HEK293 (cell line): ENCODE measurements around the gene IRF1.

Source experiments
- CTCF ChIA-PET: fragments of 350-600 bp; formaldehyde crosslinking; extraction: SDS; loops from one replicate; lab custom pipeline; 2021; ENCODE audit warnings: antibody characterized with exemption; lab: Yijun Ruan, JAX
- POLR2A ChIA-PET: fragments of 300-600 bp; formaldehyde crosslinking; extraction: SDS; loops from one replicate; lab custom pipeline; 2020; ENCODE audit warnings: antibody characterized with exemption, inconsistent platforms; lab: Yijun Ruan, JAX
- H3K27ac ChIP-seq: fragments of 200-500 bp; sonication (Bioruptor generic); 2 replicates; pipeline ENCODE4 v1.5.1; 2014; ENCODE audit warnings: low read depth, low read length, control low read depth, inconsistent platforms; ENCODE audit errors: extremely low read depth
- H3K36me3 ChIP-seq, 2 experiments: fragments of 200-500 bp in 1 of 2; sonication (Bioruptor generic) in 1 of 2; 1 replicate in 1 of 2; 2 replicates in 1 of 2; pipeline ENCODE4 v1.5.1; 2014 to 2017; ENCODE audit warnings: inconsistent platforms in 2 of 2, low read length in 2 of 2; ENCODE audit not compliant: control insufficient read depth in 2 of 2, insufficient read depth in 1 of 2
- H3K4me1 ChIP-seq: fragments of 200-500 bp; sonication (Bioruptor generic); 2 replicates; pipeline ENCODE4 v1.5.1; 2014; ENCODE audit warnings: mild to moderate bottlenecking, low read length, inconsistent platforms; ENCODE audit not compliant: control insufficient read depth, insufficient read depth
- H3K4me3 ChIP-seq: 2 replicates; pipeline ENCODE4 v1.5.1; 2011; ENCODE audit warnings: low read depth, mild to moderate bottlenecking, control low read depth, low read length, moderate library complexity
- H3K9me3 ChIP-seq: fragments of 200-500 bp; sonication (Bioruptor generic); 2 replicates; pipeline ENCODE4 v1.5.1; 2014; ENCODE audit warnings: low read depth, low read length, inconsistent platforms; ENCODE audit not compliant: control insufficient read depth, insufficient read depth
- BCL11B ChIP-seq: fragments of 450-650 bp; formaldehyde crosslinking; IDR thresholded peaks from 2 replicates; pipeline ENCODE4 v1.5.1; 2016; ENCODE audit warnings: low read depth, missing biosample characterization, missing genetic modification characterization
- CTCF ChIP-seq: fragments of 450-650 bp; formaldehyde crosslinking; IDR thresholded peaks from 2 replicates; pipeline ENCODE4 v1.5.1; 2016; ENCODE audit warnings: missing biosample characterization, missing genetic modification characterization
- EGR2 ChIP-seq: fragments of 450-650 bp; formaldehyde crosslinking; IDR thresholded peaks from 2 replicates; pipeline ENCODE4 v1.5.1; 2016; ENCODE audit warnings: low read depth, missing biosample characterization, missing genetic modification characterization
- HOXA7 ChIP-seq: sonication (generic); formaldehyde crosslinking; IDR thresholded peaks from 2 replicates; pipeline ENCODE4 v1.8.1; 2022; ENCODE audit warnings: missing genetic modification reagents, borderline replicate concordance
- PRDM2 ChIP-seq: fragments of 450-650 bp; formaldehyde crosslinking; IDR thresholded peaks from 2 replicates; pipeline ENCODE4 v1.5.1; 2016; ENCODE audit warnings: missing biosample characterization, missing genetic modification characterization, borderline replicate concordance
- ZNF114 ChIP-seq: fragments of 450-650 bp; formaldehyde crosslinking; IDR thresholded peaks from 2 replicates; pipeline ENCODE4 v1.5.0; 2017; ENCODE audit warnings: missing biosample characterization, missing genetic modification characterization
- ZNF140 ChIP-seq: fragments of 450-650 bp; formaldehyde crosslinking; IDR thresholded peaks from 2 replicates; pipeline ENCODE4 v1.5.1; 2016; ENCODE audit warnings: missing biosample characterization, missing genetic modification characterization
- ZNF157 ChIP-seq: fragments of 450-650 bp; formaldehyde crosslinking; IDR thresholded peaks from 2 replicates; pipeline ENCODE4 v1.5.1; 2016; ENCODE audit warnings: missing biosample characterization, missing genetic modification characterization
- ZNF169 ChIP-seq: fragments of 450-650 bp; formaldehyde crosslinking; IDR thresholded peaks from 2 replicates; pipeline ENCODE4 v1.5.1; 2016; ENCODE audit warnings: missing biosample characterization, missing genetic modification characterization
- ZNF175 ChIP-seq: fragments of 450-650 bp; formaldehyde crosslinking; IDR thresholded peaks from 2 replicates; pipeline ENCODE4 v1.5.1; 2016; ENCODE audit warnings: missing biosample characterization, missing genetic modification characterization
- ZNF2 ChIP-seq: fragments of 450-650 bp; formaldehyde crosslinking; IDR thresholded peaks from 2 replicates; pipeline ENCODE4 v1.5.1; 2016; ENCODE audit warnings: missing biosample characterization, missing genetic modification characterization
- ZNF23 ChIP-seq: fragments of 450-650 bp; formaldehyde crosslinking; IDR thresholded peaks from 2 replicates; pipeline ENCODE4 v1.5.1; 2016; ENCODE audit warnings: missing biosample characterization, missing genetic modification characterization, borderline replicate concordance
- ZNF239 ChIP-seq: fragments of 450-650 bp; formaldehyde crosslinking; IDR thresholded peaks from 2 replicates; pipeline ENCODE4 v1.5.1; 2016; ENCODE audit warnings: missing biosample characterization, missing genetic modification characterization
- ZNF274 ChIP-seq, 2 experiments: fragments of 200-500 bp in 1 of 2; fragments of 450-650 bp in 1 of 2; sonication (Bioruptor generic) in 1 of 2; formaldehyde crosslinking in 1 of 2; IDR thresholded peaks; 2 replicates each; pipeline versions ENCODE4 v1.5.1 to v1.6.1; 2014 to 2016; ENCODE audit warnings: borderline replicate concordance in 1 of 2, inconsistent platforms in 1 of 2, low read length in 1 of 2, missing biosample characterization in 1 of 2, missing genetic modification characterization in 1 of 2
- ZNF335 ChIP-seq: fragments of 450-650 bp; formaldehyde crosslinking; conservative IDR thresholded peaks from 2 replicates; pipeline ENCODE4 v1.5.1; 2016; ENCODE audit warnings: missing biosample characterization, missing genetic modification characterization
- ZNF362 ChIP-seq: fragments of 450-650 bp; formaldehyde crosslinking; IDR thresholded peaks from 2 replicates; pipeline ENCODE4 v1.5.1; 2016; ENCODE audit warnings: missing biosample characterization, missing genetic modification characterization
- ZNF555 ChIP-seq: fragments of 450-650 bp; formaldehyde crosslinking; conservative IDR thresholded peaks from 2 replicates; pipeline ENCODE4 v1.5.1; 2017; ENCODE audit warnings: missing biosample characterization, mild to moderate bottlenecking, missing genetic modification characterization, inconsistent platforms
- ZNF654 ChIP-seq: fragments of 450-650 bp; formaldehyde crosslinking; IDR thresholded peaks from 2 replicates; pipeline ENCODE4 v1.5.1; 2016; ENCODE audit warnings: low read depth, missing biosample characterization, missing genetic modification characterization
- ZNF677 ChIP-seq: fragments of 450-650 bp; IDR thresholded peaks from 2 replicates; pipeline ENCODE4 v1.5.0; 2018; ENCODE audit warnings: missing biosample characterization, mild to moderate bottlenecking, missing genetic modification characterization, moderate library complexity
- ZNF830 ChIP-seq: fragments of 450-650 bp; IDR thresholded peaks from 2 replicates; pipeline ENCODE4 v1.5.0; 2018; ENCODE audit warnings: missing biosample characterization, missing genetic modification characterization, low read depth, mild to moderate bottlenecking, moderate library complexity
- ZXDB ChIP-seq: fragments of 450-650 bp; formaldehyde crosslinking; IDR thresholded peaks from 2 replicates; pipeline ENCODE4 v1.5.1; 2016; ENCODE audit warnings: missing biosample characterization, missing genetic modification characterization

Gene IRF1

DNA sequence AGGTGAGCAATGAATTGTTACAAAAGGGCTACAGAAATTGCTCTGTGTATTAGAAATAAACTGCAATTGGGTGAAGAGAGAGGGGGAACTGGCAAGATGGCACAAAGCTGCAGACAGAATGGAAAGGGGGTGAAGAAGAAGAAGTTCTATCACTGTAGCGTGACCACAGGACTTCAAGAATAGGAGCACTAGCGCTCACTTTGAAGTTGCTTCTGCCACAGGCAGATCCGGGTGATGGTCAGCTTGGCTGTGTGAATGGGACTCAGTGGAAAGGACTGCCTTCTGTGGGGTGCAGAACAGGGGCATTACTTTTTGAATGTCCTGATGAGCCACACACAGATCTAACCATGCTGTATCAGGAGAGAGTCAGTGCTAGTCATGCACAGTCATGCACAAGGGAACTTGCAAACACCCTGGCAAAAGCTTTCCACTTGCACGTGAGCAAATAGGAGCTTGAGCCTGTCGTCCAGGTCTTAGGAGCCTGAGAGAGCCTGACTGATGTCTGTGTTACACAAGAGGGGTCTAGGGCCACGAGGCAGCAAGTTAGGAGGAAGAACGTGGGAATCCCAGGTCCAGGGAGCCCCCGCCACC lies 36.5 kb upstream of the IRF1 start (continued):
- TF ChIP-seq ZNF335 (tag by site-specific recombination) (no peak; the same call in 1 of the 2 replicates), ZNF23 (tag by site-specific recombination) (no peak), ZNF677 (tag by site-specific recombination) (no peak), HOXA7 (no peak), ZNF140 (tag by site-specific recombination) (no peak), PRDM2 (no peak), BCL11B (tag by site-specific recombination) (no peak), ZNF175 (tag by site-specific recombination) (no peak), ZNF555 (no peak), ZNF274 (IDR thresholded peaks at IDR 0.05; ENCODE audit: low read length) (no peak), ZNF274 (tag by site-specific recombination; IDR thresholded peaks at IDR 0.05; ENCODE audit: borderline replicate concordance) (no peak), EGR2 (tag by site-specific recombination) (no peak), ZNF114 (tag by site-specific recombination) (no peak), ZNF157 (tag by site-specific recombination) (no peak), ZNF830 (tag by site-specific recombination) (no peak)

GRCh38 chr5:132526290-132526973 lies 35.9 kb upstream of the IRF1 start:
- POLR2A ChIA-PET = interaction anchor here (1.0 to 1.1 kb wide), 2 partner anchors 40 to 294 kb away, joined by 3 read pairs; no protein-coding TSS in a partner anchor
- no peaks in the 10 kb centered on the region for H3K4me1 ChIP-seq
- no peaks in the 10 kb centered on the region for H3K36me3 ChIP-seq
- TF ChIP-seq CTCF (tag by site-specific recombination) (peak; percentile 91), ZNF239 (no peak), ZNF2 (tag by site-specific recombination) (peak; percentile 67; the same call in 1 of the 2 replicates), ZXDB (0 out of 2 replicates have a peak, but pooled peaks have one; percentile 26), ZNF169 (tag by site-specific recombination) (no peak), ZNF362 (peak; percentile 92), ZNF335 (tag by site-specific recombination) (peak; percentile 92), ZNF654 (peak; percentile 81)
- H3K9me3 ChIP-seq = no peaks in the 10 kb centered on the region
- H3K4me3 ChIP-seq = peak overlapping the region; percentile 32
- CTCF ChIA-PET = interaction anchor here (0.6 to 3.9 kb wide), 65 partner anchors 11 to 1336 kb away, joined by 3 to 46 read pairs (median 4); partner anchors contain the start of genes CCNI2, IL4 and IRF1
- no peak overlapping the region for H3K27ac ChIP-seq
